T-helper 17 cell (primary cell): ENCODE data around the gene NT5M. TPM values are rescaled to one million over a fixed set of nuclear protein-coding genes. Genes with fewer than 3 reads are reported as not detected.
A peak's percentile ranks its signal among the peaks of the same experiment; 100 is the strongest.

Experiments used
- ATAC-seq: fragments of 150-1000 bp; cut with Tn5 transposase; 2 replicates; pipeline ENCODE4 v1.10.0; 2021; ENCODE audit warnings: mild to moderate bottlenecking, moderate library complexity
- DNase-seq, 3 donors: peaks; one replicate each; pipeline versions ENCODE4 v3.0.0 to v3.0.0-alpha.2; 2020 to 2021
- H3K9me3 ChIP-seq: one replicate; pipeline ENCODE4 v1.7.0; 2013; ENCODE audit warnings: low read length, mild to moderate bottlenecking; ENCODE audit not compliant: control insufficient read depth, poor library complexity, severe bottlenecking
- H3K27ac Mint-ChIP-seq: one replicate; pipeline ENCODE4 v1.8.0; 2022; ENCODE audit warnings: mild to moderate bottlenecking, moderate library complexity, mixed read lengths
- H3K27me3 Mint-ChIP-seq: one replicate; pipeline ENCODE4 v1.8.0; 2022; ENCODE audit warnings: mixed read lengths
- H3K36me3 Mint-ChIP-seq: one replicate; pipeline ENCODE4 v1.8.0; 2022; ENCODE audit warnings: low read depth, mixed read lengths
- H3K4me1 Mint-ChIP-seq: one replicate; pipeline ENCODE4 v1.8.0; 2022; ENCODE audit warnings: mild to moderate bottlenecking, mixed read lengths
- H3K4me3 Mint-ChIP-seq: one replicate; pipeline ENCODE4 v1.8.0; 2022; ENCODE audit warnings: mild to moderate bottlenecking, moderate library complexity, mixed read lengths
- total RNA-seq, 4 donors: library from RNA in 2 of 4; stranded (reverse) in 2 of 4; gene quantifications; one replicate each; pipeline ENCODE4 v1.2.3 and lab custom pipeline; 2022 to 2026

NT5M gene
- total RNA-seq, 2 donors from 2014 or later = 2.5 to 24.0 TPM

DNA sequence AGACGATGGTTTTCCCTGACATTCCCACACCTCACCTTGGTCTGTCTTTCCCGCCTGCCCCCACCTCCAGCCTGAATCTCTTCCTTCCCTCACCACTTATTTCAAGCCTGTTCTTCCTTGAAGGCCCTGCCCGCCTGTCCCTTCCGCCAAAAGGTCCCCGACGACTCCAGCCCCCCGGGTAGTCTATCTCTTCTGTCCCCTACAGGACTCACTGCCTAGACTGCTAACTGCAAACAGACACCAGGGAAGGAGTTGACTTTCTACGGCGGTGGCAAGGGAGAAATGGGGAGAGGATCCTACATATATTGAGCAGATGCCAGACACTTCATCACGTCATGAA lies 53.7 kb downstream of the NT5M start:
- DNase-seq (no peak), ATAC-seq (no peak)
- Mint-ChIP-seq H3K4me1 (peaks cover 3% of the 10 kb centered on the region), H3K4me3 (no peak overlapping the region), H3K36me3 (peaks cover 3% of the 10 kb centered on the region), H3K27me3 (peaks cover 9% of the 10 kb centered on the region), H3K27ac (no peak overlapping the region)
- no peaks in the 10 kb centered on the region for H3K9me3 ChIP-seq

DNA sequence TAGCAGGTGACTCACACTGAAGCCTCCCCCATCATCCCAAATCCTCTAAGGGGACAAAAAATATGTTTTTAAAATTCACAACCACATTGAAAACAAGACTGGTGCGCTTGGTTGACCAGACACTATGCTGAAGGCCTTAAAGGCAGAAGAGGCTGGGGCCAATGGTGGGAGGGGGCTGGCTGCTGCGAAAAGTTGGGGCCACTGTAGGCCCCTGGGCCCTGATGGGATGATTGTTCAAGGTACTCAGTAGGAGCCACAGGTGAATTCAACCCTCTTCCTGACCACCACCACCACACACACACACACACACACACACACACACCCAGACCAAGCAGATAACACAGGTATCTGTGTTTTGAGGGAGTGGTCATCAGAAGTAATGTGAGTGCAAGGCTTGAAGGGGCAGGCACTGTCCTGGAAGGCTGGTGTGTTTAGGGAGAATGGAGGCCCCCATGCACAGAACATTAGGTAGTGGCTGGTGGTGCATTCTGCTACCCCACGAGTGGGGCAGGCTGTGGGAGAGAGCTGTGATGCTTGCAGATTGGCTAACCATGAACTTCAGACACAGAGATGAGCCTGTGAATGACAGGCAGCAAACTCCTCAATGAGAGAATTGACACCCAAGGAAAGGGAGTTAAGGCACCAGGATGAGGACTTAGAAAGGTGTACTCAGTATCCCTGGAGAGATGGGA lies 55.0 kb downstream of the NT5M start:
- Mint-ChIP-seq H3K4me1 (peaks cover 3% of the 10 kb centered on the region), H3K4me3 (no peak overlapping the region), H3K27ac (no peak overlapping the region), H3K27me3 (peaks cover 11% of the 10 kb centered on the region), H3K36me3 (peaks cover 3% of the 10 kb centered on the region)
- DNase-seq (no peak), ATAC-seq (no peak)
- H3K9me3 ChIP-seq = no peaks in the 10 kb centered on the region

- Mint-ChIP-seq H3K4me1 (peaks cover 3% of the 10 kb centered on the region), H3K27me3 (peaks cover 18% of the 10 kb centered on the region), H3K36me3 (peaks cover 3% of the 10 kb centered on the region), H3K27ac (no peak overlapping the region), H3K4me3 (no peak overlapping the region)
- DNase-seq (no peak), ATAC-seq (no peak)
- H3K9me3 ChIP-seq = no peaks in the 10 kb centered on the region
Observed at GRCh38 chr17:17358866-17359265, 55.7 kb downstream of the NT5M start.

DNA sequence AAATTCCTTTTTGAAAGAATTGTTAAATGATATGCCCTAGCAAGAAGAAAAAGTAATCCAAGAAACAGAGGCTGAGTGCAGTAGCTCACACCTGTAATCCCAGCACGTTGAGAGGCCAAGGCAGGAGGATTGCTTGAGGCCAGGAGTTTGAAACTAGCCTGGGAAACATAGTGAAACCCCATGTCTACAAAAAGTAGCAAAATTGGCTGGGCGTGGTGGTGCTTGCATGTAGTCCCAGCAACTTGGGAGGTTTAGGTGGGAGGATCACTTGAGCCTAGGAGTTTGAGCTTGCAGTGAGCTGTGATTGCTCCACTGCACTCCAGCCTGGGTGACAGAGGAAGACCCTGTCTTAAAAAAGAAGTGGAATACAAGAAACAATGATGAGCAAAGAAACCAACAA lies 56.1 kb downstream of the NT5M start:
- Mint-ChIP-seq H3K27me3 (peaks cover 19% of the 10 kb centered on the region), H3K27ac (no peak overlapping the region), H3K4me1 (peaks cover 3% of the 10 kb centered on the region), H3K4me3 (no peak overlapping the region), H3K36me3 (peaks cover 3% of the 10 kb centered on the region)
- DNase-seq = no peak
- no peaks in the 10 kb centered on the region for H3K9me3 ChIP-seq
- no peak for ATAC-seq

DNA sequence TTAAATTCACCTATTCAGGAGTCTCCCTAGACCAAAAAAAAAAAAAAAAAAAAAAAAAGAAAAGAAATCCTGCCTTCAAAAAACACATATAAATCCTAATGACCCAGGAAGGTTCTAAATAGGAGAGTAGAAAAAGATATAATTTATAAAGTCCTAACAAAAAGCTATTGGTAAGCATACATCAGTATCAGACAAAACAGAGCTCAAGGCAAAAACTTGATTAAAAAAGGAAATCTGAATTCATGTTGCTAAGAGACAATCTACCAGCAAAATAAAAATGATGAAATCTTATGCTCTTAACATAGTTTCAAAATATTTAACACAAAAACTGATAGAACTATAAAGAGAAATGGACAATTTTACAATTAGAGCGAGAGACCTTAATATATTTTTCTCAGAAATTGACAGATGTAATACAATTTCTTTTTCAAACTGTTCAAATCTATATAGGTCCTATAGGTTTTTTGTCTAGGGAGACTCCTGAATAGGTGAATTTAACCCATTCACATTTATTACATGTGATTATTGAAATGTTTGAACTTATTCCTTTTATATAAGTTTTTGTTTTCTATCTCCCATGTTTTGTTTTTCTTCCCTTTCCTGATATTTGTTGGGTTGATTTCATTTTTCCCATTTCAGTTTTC lies 57.0 kb downstream of the NT5M start:
- Mint-ChIP-seq H3K27me3 (peaks cover 19% of the 10 kb centered on the region), H3K4me3 (no peak overlapping the region), H3K27ac (no peak overlapping the region), H3K36me3 (peaks cover 3% of the 10 kb centered on the region), H3K4me1 (peaks cover 3% of the 10 kb centered on the region)
- no peak for ATAC-seq
- no peaks in the 10 kb centered on the region for H3K9me3 ChIP-seq
- no peak for DNase-seq

DNA sequence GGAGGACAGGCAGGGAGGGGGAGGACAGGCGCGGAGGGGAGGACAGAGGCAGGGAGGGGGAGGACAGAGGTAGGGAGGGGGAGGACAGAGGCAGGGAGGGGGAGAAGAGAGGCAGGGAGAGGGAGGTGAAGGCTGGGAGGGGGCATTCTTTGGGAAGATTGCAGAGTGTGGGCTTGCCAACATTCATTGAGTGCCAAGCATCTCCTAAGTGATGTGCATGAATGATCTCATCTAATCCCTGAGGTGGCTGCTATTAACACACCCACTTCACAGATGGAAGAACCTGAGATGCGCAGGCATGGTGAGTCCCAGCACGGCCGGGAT lies 58.3 kb downstream of the NT5M start:
- DNase-seq = no peak

GRCh38 chr17:17361867-17362539 lies 58.8 kb downstream of the NT5M start:
- no peak overlapping the region for H3K4me3 Mint-ChIP-seq
- peaks cover 28% of the 10 kb centered on the region for H3K27me3 Mint-ChIP-seq
- ATAC-seq (no peak), DNase-seq (no peak)
- peaks cover 3% of the 10 kb centered on the region for H3K4me1 Mint-ChIP-seq
- H3K9me3 ChIP-seq = no peaks in the 10 kb centered on the region
- H3K36me3 Mint-ChIP-seq = peaks cover 5% of the 10 kb centered on the region
- no peak overlapping the region for H3K27ac Mint-ChIP-seq

More for the DNA sequence above, 58.3 kb downstream of the NT5M start:
- no peaks in the 10 kb centered on the region for H3K9me3 ChIP-seq
- Mint-ChIP-seq H3K36me3 (peaks cover 5% of the 10 kb centered on the region), H3K27me3 (peaks cover 23% of the 10 kb centered on the region), H3K4me1 (peaks cover 3% of the 10 kb centered on the region), H3K4me3 (no peak overlapping the region), H3K27ac (no peak overlapping the region)
- ATAC-seq = no peak

DNA sequence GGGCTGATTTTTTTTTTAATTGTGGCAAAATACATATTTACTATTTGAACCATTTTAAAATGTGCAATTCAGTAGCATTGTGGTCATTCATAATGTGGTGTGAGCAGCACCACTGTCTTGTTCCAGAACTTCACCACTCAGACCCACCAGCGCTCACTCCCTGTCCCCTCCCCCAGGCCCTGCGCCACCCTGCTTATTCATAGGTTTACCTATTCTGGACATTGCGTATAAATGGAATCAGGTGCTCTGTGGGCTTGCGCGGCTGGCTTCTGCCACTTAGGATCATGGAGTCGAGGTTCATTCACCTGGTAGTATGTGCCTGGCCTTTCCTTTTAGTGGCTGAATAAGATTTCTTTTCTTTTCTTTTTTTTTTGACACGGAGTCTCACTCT lies 59.4 kb downstream of the NT5M start:
- H3K9me3 ChIP-seq = no peaks in the 10 kb centered on the region
- DNase-seq (no peak), ATAC-seq (no peak)
- Mint-ChIP-seq H3K27ac (no peak overlapping the region), H3K4me3 (no peak overlapping the region), H3K4me1 (peaks cover 3% of the 10 kb centered on the region), H3K27me3 (peaks cover 31% of the 10 kb centered on the region), H3K36me3 (peaks cover 5% of the 10 kb centered on the region)

- ATAC-seq (no peak), DNase-seq (no peak)
- Mint-ChIP-seq H3K36me3 (peaks cover 5% of the 10 kb centered on the region), H3K27me3 (peaks cover 35% of the 10 kb centered on the region), H3K4me1 (peaks cover 3% of the 10 kb centered on the region), H3K27ac (peak overlapping the region; percentile 62), H3K4me3 (no peak overlapping the region)
- no peaks in the 10 kb centered on the region for H3K9me3 ChIP-seq
Observed at GRCh38 chr17:17363638-17364337, 60.6 kb downstream of the NT5M start.

DNA sequence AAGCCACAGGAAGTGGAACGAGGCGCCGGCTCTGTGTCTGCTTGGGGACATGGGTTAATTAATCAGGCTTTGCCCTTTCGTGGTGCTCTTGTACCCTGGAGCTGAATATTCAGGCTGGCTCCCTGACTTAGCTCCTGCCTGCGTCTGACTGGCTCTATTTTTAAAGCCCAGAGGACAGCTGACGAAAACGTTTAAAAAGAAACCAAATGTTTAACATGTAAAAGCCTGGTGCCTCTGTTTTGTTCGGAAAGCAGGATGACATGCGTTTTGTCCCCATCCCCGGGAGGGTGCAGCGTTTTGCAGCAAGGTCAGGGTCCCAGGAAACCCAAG lies 61.1 kb downstream of the NT5M start:
- no peak for ATAC-seq
- Mint-ChIP-seq H3K4me1 (peaks cover 3% of the 10 kb centered on the region), H3K27ac (no peak overlapping the region), H3K27me3 (peaks cover 35% of the 10 kb centered on the region), H3K4me3 (no peak overlapping the region), H3K36me3 (peaks cover 5% of the 10 kb centered on the region)
- no peaks in the 10 kb centered on the region for H3K9me3 ChIP-seq
- no peak for DNase-seq

GRCh38 chr17:17365476-17366110 lies 62.4 kb downstream of the NT5M start:
- Mint-ChIP-seq H3K36me3 (peaks cover 5% of the 10 kb centered on the region), H3K4me3 (no peak overlapping the region), H3K27ac (no peak overlapping the region), H3K27me3 (peaks cover 35% of the 10 kb centered on the region), H3K4me1 (peaks cover 3% of the 10 kb centered on the region)
- ATAC-seq = no peak
- H3K9me3 ChIP-seq = no peaks in the 10 kb centered on the region
- no peak for DNase-seq

GRCh38 chr17:17366235-17366634 lies 63.1 kb downstream of the NT5M start:
- ATAC-seq (no peak), DNase-seq (no peak)
- Mint-ChIP-seq H3K4me3 (no peak overlapping the region), H3K36me3 (peaks cover 3% of the 10 kb centered on the region), H3K4me1 (peaks cover under 1% of the 10 kb centered on the region), H3K27ac (no peak overlapping the region), H3K27me3 (peaks cover 29% of the 10 kb centered on the region)
- no peaks in the 10 kb centered on the region for H3K9me3 ChIP-seq
